ENCODE data around the gene CEP63. TPM values are rescaled to one million over a fixed set of nuclear protein-coding genes. Genes with fewer than 3 reads are reported as not detected.

The CEP63 gene
- total RNA-seq, 3 donors from 2014 or later (not counting 1 experiment from before 2014, with no cell fraction given): 17.9 to 25.7 (median 19.5) TPM

- H3K36me3 ChIP-seq (ENCODE audit: control insufficient read depth, insufficient read depth, low read length): no peaks in the 10 kb centered on the region
- no peak for TF ChIP-seq CTCF (IDR thresholded peaks at IDR 0.05)
- no peak overlapping the region for H3K27ac ChIP-seq (ENCODE audit: low read length)
Observed at GRCh38 chr3:134617608-134618477, 132.0 kb downstream of the CEP63 start.

GRCh38 chr3:134618478-134619300 is 132.8 kb downstream of the CEP63 start:
- no peaks in the 10 kb centered on the region for H3K27me3 ChIP-seq (ENCODE audit: control insufficient read depth, insufficient read depth, low read length)
- Mint-ChIP-seq H3K4me1 (peaks cover 0 to 5% of the 10 kb centered on the region in 2 donors), H3K27ac (no peak overlapping the region), H3K9me3 (no peaks in the 10 kb centered on the region), H3K4me3 (no peak overlapping the region), H3K27me3 (ENCODE audit: low read depth in 2 of 2) (no peaks in the 10 kb centered on the region), H3K36me3 (no peaks in the 10 kb centered on the region)
- intact Hi-C loops (cut with micrococcal nuclease): no loop called here
- H3K27ac ChIP-seq (ENCODE audit: low read length): no peak overlapping the region
- no peaks in the 10 kb centered on the region for H3K9me3 ChIP-seq (ENCODE audit: control insufficient read depth, insufficient read depth, low read length)
- TF ChIP-seq CTCF (IDR thresholded peaks at IDR 0.05): no peak
- no peak for DNase-seq
- H3K36me3 ChIP-seq (ENCODE audit: control insufficient read depth, insufficient read depth, low read length): no peaks in the 10 kb centered on the region
- 96% methylated on average over 12 of the region's 13 CpGs for WGBS (ENCODE audit: insufficient coverage)
- H3K4me3 ChIP-seq (ENCODE audit: low read length): no peak overlapping the region
- ATAC-seq: no peak
- no peaks in the 10 kb centered on the region for H3K4me1 ChIP-seq (ENCODE audit: control insufficient read depth, insufficient read depth, low read length)

More at GRCh38 chr3:134617608-134618477, 132.0 kb downstream of the CEP63 start:
- intact Hi-C loops (cut with micrococcal nuclease): no loop called here
- WGBS (ENCODE audit: insufficient coverage): 50% methylated on average over 7 of the region's 7 CpGs
- ATAC-seq: no peak
- DNase-seq: no peak
- Histone ChIP-seq H3K27me3 (ENCODE audit: control insufficient read depth, insufficient read depth, low read length) (no peaks in the 10 kb centered on the region), H3K9me3 (ENCODE audit: control insufficient read depth, insufficient read depth, low read length) (no peaks in the 10 kb centered on the region), H3K4me3 (ENCODE audit: low read length) (no peak overlapping the region), H3K4me1 (ENCODE audit: control insufficient read depth, insufficient read depth, low read length) (no peaks in the 10 kb centered on the region)
- no peak overlapping the region for H3K4me3 Mint-ChIP-seq
- H3K36me3 Mint-ChIP-seq: no peaks in the 10 kb centered on the region
- peaks cover 0 to under 1% of the 10 kb centered on the region in 2 donors for H3K4me1 Mint-ChIP-seq
- H3K27me3 Mint-ChIP-seq (ENCODE audit: low read depth in 2 of 2): no peaks in the 10 kb centered on the region
- no peaks in the 10 kb centered on the region for H3K9me3 Mint-ChIP-seq
- H3K27ac Mint-ChIP-seq: no peak overlapping the region

GRCh38 chr3:134619301-134619615 is 133.4 kb downstream of the CEP63 start:
- Mint-ChIP-seq H3K9me3 (no peaks in the 10 kb centered on the region), H3K36me3 (no peaks in the 10 kb centered on the region), H3K27ac (no peak overlapping the region), H3K4me1 (peaks cover 0 to 5% of the 10 kb centered on the region in 2 donors), H3K4me3 (no peak overlapping the region), H3K27me3 (ENCODE audit: low read depth in 2 of 2) (no peaks in the 10 kb centered on the region)
- Histone ChIP-seq H3K27ac (ENCODE audit: low read length) (no peak overlapping the region), H3K9me3 (ENCODE audit: control insufficient read depth, insufficient read depth, low read length) (no peaks in the 10 kb centered on the region), H3K4me1 (ENCODE audit: control insufficient read depth, insufficient read depth, low read length) (no peaks in the 10 kb centered on the region), H3K36me3 (ENCODE audit: control insufficient read depth, insufficient read depth, low read length) (no peaks in the 10 kb centered on the region), H3K4me3 (ENCODE audit: low read length) (no peak overlapping the region), H3K27me3 (ENCODE audit: control insufficient read depth, insufficient read depth, low read length) (no peaks in the 10 kb centered on the region)
- no peak for DNase-seq
- intact Hi-C loops (cut with micrococcal nuclease): no loop called here
- no peak for ATAC-seq
- 94% methylated on average over 2 of the region's 2 CpGs for WGBS (ENCODE audit: insufficient coverage)
- TF ChIP-seq CTCF (IDR thresholded peaks at IDR 0.05): no peak

Measured in natural killer cell (primary cell).